HL-60 (cell line): Measurements from ENCODE around the gene CCNB3.
"Not testable (repeated sequence)": the region's sequence is repeated elsewhere in the genome, so short reads cannot be mapped to it uniquely, and the experiment has no call there.

ENCODE experiments used
- TF ChIP-seq, protein P1 (sequence below): IDR thresholded peaks from one replicate; pipeline ENCODE4 v1.5.1; 2011; ENCODE audit warnings: low read length, control low read depth, inconsistent platforms; ENCODE audit not compliant: insufficient read depth
- TF ChIP-seq, protein P2 (sequence below): IDR thresholded peaks from 2 replicates; pipeline ENCODE4 v1.6.1; 2012; ENCODE audit warnings: low read depth; ENCODE audit not compliant: insufficient replicate concordance

DNA sequence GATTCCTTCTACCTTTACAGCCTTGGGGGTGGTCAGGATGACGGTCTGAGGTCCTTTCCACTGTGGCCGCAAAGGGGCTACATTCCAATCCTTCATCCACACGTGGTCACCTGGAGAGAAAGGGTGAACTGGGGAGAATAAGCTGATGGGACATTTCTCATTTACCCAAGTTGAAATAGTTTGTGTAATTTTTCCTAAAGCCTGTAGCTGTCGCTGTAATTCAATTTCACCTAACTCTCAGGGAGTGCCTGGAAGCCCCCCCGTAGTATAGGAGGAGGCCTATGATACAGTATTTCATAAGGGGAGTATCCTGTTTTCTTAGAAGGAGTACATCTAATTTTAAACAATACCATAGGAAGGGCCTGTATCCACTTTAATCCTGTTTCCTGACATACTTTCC is 128.1 kb downstream of the CCNB3 start:
- TF ChIP-seq, protein P1, sequence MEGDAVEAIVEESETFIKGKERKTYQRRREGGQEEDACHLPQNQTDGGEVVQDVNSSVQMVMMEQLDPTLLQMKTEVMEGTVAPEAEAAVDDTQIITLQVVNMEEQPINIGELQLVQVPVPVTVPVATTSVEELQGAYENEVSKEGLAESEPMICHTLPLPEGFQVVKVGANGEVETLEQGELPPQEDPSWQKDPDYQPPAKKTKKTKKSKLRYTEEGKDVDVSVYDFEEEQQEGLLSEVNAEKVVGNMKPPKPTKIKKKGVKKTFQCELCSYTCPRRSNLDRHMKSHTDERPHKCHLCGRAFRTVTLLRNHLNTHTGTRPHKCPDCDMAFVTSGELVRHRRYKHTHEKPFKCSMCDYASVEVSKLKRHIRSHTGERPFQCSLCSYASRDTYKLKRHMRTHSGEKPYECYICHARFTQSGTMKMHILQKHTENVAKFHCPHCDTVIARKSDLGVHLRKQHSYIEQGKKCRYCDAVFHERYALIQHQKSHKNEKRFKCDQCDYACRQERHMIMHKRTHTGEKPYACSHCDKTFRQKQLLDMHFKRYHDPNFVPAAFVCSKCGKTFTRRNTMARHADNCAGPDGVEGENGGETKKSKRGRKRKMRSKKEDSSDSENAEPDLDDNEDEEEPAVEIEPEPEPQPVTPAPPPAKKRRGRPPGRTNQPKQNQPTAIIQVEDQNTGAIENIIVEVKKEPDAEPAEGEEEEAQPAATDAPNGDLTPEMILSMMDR, result not testable (repeated sequence)
- TF ChIP-seq, protein P2, sequence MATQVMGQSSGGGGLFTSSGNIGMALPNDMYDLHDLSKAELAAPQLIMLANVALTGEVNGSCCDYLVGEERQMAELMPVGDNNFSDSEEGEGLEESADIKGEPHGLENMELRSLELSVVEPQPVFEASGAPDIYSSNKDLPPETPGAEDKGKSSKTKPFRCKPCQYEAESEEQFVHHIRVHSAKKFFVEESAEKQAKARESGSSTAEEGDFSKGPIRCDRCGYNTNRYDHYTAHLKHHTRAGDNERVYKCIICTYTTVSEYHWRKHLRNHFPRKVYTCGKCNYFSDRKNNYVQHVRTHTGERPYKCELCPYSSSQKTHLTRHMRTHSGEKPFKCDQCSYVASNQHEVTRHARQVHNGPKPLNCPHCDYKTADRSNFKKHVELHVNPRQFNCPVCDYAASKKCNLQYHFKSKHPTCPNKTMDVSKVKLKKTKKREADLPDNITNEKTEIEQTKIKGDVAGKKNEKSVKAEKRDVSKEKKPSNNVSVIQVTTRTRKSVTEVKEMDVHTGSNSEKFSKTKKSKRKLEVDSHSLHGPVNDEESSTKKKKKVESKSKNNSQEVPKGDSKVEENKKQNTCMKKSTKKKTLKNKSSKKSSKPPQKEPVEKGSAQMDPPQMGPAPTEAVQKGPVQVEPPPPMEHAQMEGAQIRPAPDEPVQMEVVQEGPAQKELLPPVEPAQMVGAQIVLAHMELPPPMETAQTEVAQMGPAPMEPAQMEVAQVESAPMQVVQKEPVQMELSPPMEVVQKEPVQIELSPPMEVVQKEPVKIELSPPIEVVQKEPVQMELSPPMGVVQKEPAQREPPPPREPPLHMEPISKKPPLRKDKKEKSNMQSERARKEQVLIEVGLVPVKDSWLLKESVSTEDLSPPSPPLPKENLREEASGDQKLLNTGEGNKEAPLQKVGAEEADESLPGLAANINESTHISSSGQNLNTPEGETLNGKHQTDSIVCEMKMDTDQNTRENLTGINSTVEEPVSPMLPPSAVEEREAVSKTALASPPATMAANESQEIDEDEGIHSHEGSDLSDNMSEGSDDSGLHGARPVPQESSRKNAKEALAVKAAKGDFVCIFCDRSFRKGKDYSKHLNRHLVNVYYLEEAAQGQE, result not testable (repeated sequence)
